Transverse colon (tissue), 4 donors: Measurements from ENCODE around the gene IMMP2L.

Experiments used
- CTCF ChIP-seq, 5 experiments: fragments of 200-600 bp in 3 of 5; fragments of 450-650 bp in 2 of 5; sonication (generic) in 3 of 5; IDR thresholded peaks; 1 replicate in 2 of 5; 2 replicates in 3 of 5; pipeline ENCODE4 v1.5.1; 2016 to 2017; ENCODE audit warnings: antibody characterized with exemption in 5 of 5, inconsistent platforms in 3 of 5, mild to moderate bottlenecking in 2 of 5, moderate library complexity in 1 of 5
- POLR2AphosphoS5 ChIP-seq, 3 donors: sonication (generic); formaldehyde crosslinking; IDR thresholded peaks; one replicate each; pipeline ENCODE4 v1.6.1; 2016; ENCODE audit warnings: antibody characterized with exemption in 3 of 3

GRCh38 chr7:111556977-111557376 lies 5.3 kb downstream of the IMMP2L start:
- TF ChIP-seq CTCF (IDR thresholded peaks at IDR 0.05) (no peak), POLR2AphosphoS5 (IDR thresholded peaks at IDR 0.05) (no peak)
